BJ (cell line): ENCODE data around the gene OTOF. TPM values are rescaled to one million over a fixed set of nuclear protein-coding genes. Genes with fewer than 3 reads are reported as not detected.

Experiments used
- CTCF ChIA-PET: fragments of 350-600 bp; formaldehyde crosslinking; extraction: SDS; loops from one replicate; lab custom pipeline; 2021; ENCODE audit warnings: antibody characterized with exemption, inconsistent platforms; lab: Yijun Ruan, JAX
- POLR2A ChIA-PET: fragments of 300-600 bp; sonication (Branson Sonifier 250); formaldehyde crosslinking; extraction: SDS; loops from one replicate; lab custom pipeline; 2021; ENCODE audit warnings: antibody characterized with exemption; lab: Charles Lee
- DNase-seq: peaks from one replicate; pipeline ENCODE4 v3.0.0-alpha.2; 2011; ENCODE audit warnings: low read depth
- H3K27me3 ChIP-seq: 2 replicates; pipeline ENCODE4 v1.6.0; 2011; ENCODE audit warnings: low read length; ENCODE audit not compliant: control insufficient read depth, insufficient read depth
- H3K36me3 ChIP-seq: 2 replicates; pipeline ENCODE4 v1.5.1; 2011; ENCODE audit warnings: low read length; ENCODE audit not compliant: control insufficient read depth, insufficient read depth
- H3K4me3 ChIP-seq: 2 replicates; pipeline ENCODE4 v1.5.1; 2011; ENCODE audit warnings: low read depth, mild to moderate bottlenecking, control low read depth, low read length
- CTCF ChIP-seq: IDR thresholded peaks from 2 replicates; pipeline ENCODE4 v1.5.1; 2011; ENCODE audit warnings: low read depth, mild to moderate bottlenecking, control low read depth, inconsistent platforms, low read length, moderate library complexity; ENCODE audit not compliant: insufficient read depth
- polyA plus RNA-seq: library from polyadenylated mRNA; depleted of rRNA; stranded (reverse); fragments of >200 nt; gene quantifications from 2 replicates; pipeline ENCODE4 v1.2.3, GENCODE V29; 2011

OTOF gene
- polyA plus RNA-seq, 1 experiment = 0.16 TPM

DNA sequence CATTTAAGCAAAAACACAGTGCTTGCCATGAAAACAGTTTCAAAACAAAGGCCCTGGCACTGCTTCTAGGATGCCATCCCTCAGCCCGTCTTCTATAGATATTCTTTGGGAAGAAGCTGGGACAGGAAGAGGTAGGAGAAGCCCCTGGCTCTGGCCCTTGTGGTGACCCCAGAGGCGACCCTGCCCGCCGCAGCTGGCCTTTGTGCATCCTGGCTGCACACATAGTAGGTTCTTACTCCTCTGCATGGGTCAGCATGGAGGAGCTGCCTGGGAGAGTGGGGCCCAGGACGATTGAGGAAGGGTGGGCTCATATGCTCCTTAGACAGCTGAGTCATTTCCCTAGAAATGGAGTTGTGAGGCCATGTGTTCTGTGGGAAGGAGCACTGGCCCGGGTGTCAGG lies 44.4 kb upstream of the OTOF start:
- Histone ChIP-seq H3K27me3 (peaks cover 28% of the 10 kb centered on the region), H3K4me3 (no peak overlapping the region), H3K36me3 (no peaks in the 10 kb centered on the region)
- ChIA-PET CTCF (no interaction called here), POLR2A (no interaction called here)
- TF ChIP-seq CTCF = no peak
- no peak for DNase-seq

- ChIA-PET POLR2A (no interaction called here), CTCF (no interaction called here)
- Histone ChIP-seq H3K4me3 (no peak overlapping the region), H3K27me3 (peaks cover 27% of the 10 kb centered on the region), H3K36me3 (no peaks in the 10 kb centered on the region)
- no peak for DNase-seq
- no peak for TF ChIP-seq CTCF
These were observed 43.9 kb upstream of the OTOF start for GRCh38 chr2:26521913-26522180.

GRCh38 chr2:26521054-26521912 lies 43.4 kb upstream of the OTOF start:
- Histone ChIP-seq H3K36me3 (no peaks in the 10 kb centered on the region), H3K4me3 (no peak overlapping the region), H3K27me3 (peaks cover 27% of the 10 kb centered on the region)
- TF ChIP-seq CTCF = peak; percentile 31
- CTCF ChIA-PET = interaction anchor here (0.9 to 2.2 kb wide), 4 partner anchors 17 to 57 kb away, joined by 3 to 9 read pairs (median 4); no protein-coding TSS in a partner anchor
- POLR2A ChIA-PET = no interaction called here
- no peak for DNase-seq

DNA sequence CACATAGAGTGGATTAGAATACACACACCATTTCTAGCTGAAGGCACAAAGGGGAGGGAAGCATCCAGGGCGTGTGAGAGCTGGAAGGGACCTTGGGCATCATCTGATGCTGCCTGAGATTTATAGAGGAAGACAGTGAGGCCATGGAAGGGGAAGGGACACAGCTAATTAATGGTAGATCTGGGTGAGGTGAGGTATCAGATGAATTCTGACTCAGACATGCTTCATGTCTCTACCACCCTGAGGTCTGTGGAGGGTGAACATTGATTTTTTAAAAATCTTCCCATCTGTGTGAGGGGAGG lies 42.2 kb upstream of the OTOF start:
- Histone ChIP-seq H3K4me3 (no peak overlapping the region), H3K27me3 (peaks cover 27% of the 10 kb centered on the region), H3K36me3 (no peaks in the 10 kb centered on the region)
- ChIA-PET POLR2A (no interaction called here), CTCF (interaction anchor here (0.9 to 2.2 kb wide), 5 partner anchors 11 to 58 kb away, joined by 3 to 9 read pairs (median 4); no protein-coding TSS in a partner anchor)
- no peak for TF ChIP-seq CTCF
- no peak for DNase-seq

DNA sequence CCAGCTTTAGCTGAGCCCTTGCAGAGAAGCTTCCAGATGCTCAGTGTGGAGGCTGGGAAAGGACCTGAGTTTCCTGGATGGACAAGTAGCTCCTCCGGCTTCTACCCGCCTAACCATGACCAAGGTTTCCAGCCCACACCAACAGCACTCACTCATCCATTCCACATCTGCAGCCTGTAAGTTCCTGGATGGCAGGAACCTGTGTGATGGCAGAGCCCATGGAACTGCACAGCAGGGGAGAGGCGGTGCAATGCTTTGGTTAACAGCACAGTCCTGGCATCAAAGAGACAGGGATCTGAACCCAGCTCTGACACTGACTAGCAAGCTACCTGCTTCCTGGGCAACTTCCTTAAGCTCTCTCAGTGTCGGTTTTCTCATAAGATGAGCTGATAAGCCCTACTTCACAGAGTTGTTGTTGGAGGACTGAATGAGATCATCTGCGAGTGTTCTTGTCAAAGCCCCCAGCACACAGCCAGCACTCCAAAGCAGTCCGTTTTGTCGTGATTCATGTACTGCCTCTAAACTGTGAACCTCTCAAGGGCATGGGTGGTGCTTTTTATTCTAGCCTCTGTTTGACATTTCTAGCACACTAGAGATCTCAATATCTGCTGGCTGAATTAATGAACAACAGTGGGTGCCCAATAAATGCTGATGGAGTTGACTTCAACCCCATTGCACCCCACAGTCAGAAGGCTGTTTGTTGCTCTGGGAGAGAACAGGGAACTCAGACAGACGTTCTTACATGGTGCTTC lies 41.6 kb upstream of the OTOF start:
- ChIA-PET CTCF (interaction anchor here (0.9 to 2.2 kb wide), 3 partner anchors 10 to 59 kb away, joined by 4 to 9 read pairs (median 4); no protein-coding TSS in a partner anchor), POLR2A (no interaction called here)
- no peak for TF ChIP-seq CTCF
- no peak for DNase-seq
- Histone ChIP-seq H3K36me3 (no peaks in the 10 kb centered on the region), H3K27me3 (peaks cover 24% of the 10 kb centered on the region), H3K4me3 (no peak overlapping the region)
